ENCODE data around the gene KIN.
"Not testable (repeated sequence)": the region's sequence is repeated elsewhere in the genome, so short reads cannot be mapped to it uniquely, and the experiment has no call there.

The KIN gene

DNA sequence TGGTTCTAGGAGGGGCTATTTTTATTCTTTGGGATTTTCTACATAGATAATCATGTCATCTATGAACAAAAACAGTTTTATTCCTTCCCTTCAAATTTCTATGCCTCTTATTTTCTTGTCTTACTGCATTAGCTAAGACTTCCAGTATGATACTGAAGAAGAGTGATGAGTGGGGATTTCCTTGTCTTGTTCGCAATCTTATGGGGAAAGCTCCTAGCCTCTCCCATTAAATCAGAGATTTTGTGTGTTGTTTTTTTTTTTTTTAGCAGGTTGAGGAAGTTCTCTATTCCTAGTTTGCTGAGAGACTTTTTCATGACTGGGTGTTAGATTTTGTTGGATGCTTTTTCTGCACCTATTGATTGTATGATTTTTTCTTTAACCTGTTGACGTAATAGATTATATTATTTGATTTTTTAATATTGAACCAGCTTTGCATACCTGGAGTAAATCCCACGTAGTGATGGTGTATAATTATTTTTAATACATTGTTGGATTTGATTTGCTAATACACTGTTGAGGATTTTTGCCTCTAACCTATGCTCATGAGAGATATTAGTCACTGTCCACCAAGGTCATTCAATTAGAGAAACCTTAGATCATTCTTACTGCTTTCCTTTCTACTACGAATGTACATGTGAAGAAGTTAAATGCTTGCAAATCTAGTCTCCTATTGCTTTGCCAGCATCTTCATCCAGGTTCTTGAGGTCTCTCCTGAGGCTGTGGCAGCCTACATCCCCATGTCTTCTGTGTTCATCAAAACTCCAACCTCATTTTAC, 6.6 kb upstream of the KIN start:
- DNase-seq (ENCODE audit: low read depth in 2 of 2) = no peak

DNA sequence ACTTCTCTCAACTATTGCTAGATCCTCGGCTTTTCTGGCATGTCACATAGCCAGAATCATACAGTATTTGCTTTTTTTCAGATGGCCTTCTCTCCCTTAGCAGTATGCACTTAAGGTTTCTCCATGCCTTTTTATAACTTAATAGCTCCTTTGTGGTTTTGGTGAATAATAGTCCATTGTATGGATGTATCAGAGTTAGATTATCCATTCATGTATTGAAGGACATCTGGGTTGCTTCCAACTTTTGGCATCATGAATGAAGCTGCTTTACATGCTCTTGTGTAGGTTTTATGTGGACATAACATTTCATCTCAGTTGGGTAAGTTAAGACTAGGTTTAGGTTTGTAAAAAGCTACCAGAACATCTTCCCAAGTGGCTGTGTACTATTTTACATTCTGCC, 4.7 kb upstream of the KIN start:
- DNase-seq (ENCODE audit: low read depth in 2 of 2) = no peak

DNA sequence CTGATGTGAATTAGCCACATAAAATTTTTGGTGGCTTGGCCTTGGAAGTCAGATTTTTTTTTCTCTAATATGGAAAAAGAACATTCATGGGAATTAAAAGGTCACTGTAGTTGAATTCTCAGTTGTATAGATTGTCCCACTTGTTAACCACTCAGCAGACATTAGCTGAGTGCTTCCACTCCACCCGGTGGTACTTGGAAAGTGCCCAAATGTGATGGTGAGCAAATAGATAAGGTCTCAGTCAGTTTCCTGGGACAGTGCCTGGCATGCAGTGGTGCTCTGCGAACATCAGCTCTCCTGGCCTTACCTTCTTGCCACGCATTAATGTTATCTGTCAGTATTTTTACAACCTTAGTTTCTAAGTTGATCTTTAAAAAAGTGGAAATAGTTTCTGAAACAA, 1.6 kb upstream of the KIN start:
- no peak for DNase-seq (ENCODE audit: low read depth in 2 of 2)

DNA sequence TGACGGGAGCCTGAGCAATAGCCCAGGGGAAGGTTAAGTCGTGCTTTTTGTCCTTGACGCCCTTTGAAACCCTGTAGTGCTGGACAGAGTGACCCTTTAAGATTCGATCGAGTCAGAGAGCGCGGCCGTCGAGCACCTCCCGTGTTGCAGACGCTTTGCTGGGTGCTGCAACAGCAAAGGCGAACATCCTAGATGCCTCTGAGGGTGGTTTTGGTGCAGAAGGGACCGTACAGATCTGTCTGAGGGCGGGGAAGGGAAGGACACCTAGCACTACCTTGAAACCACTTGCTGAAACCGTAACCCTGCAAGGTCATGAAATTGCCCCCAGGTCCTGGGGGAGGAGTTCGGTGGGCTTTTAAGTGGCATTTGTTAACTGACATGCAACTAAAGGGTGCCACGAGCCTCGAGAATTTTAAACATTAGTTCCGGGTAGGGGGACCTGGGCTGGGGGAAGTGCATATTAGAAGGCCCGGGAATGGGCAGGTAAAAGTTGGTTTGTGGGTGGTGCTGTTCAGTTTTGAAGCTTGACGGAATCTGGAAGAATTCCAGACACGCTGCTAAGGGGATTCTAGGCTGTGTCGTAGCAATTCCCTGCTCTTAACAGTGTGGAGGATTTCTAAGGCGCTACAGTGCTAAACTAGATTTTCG, 970 bp upstream of the KIN start:
- DNase-seq (ENCODE audit: low read depth in 2 of 2) = no peak

DNA sequence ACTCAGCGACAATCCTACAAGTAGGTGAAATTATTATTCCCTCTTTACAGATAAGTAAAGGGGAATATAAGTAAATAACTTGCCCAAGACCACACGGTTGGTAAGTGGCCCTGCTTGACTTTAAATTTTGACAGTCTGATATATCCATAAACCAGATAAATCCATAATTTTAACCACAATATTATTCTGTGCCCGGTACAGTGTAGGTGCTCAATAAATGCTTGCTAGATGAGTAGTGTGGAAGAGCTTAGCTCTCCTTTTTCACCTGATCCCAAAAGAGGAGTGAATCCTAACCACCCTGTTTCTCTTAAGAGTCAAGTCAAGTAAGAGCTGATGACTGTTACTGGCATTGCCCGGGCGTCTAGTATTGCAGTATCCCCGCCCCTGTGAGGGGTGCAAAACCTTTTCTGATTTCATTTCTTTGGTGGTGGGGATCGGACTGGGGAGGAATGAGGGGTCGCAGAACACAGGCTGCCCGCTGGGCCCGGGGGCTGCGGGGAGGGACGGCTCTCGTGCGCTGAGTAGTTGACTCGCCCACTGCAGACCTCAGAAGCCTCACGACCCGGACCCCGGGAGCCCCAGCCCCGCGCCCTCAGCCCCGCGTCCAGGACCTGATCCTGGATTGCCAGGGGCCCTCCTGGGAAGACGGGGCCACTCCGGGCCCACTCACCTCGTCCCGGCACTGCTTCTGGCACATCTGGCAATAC, 490 bp downstream of the KIN start:
- DNase-seq (ENCODE audit: low read depth in 2 of 2) = peak in 1 of 2 donors; percentile 3

DNA sequence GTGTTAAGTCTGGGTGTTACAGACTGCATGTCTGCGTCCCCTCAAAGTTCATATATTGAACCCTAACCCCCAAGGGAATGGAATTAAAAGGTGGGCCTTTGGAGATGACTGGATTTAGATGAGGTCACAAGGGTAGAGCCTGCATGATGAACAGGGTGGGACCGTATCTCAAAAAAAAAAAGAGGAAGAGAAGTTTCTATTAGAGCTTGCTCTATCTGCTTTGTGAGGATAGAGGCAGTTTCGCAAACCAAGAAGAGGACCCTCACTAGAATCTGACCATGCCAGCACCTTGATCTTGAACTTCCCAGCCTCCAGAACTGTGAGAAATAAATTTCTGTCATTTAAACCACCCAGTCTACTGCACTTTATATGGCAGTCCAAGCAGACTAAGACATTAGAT, 1.4 kb downstream of the KIN start:
- no peak for DNase-seq (ENCODE audit: low read depth in 2 of 2)

DNA sequence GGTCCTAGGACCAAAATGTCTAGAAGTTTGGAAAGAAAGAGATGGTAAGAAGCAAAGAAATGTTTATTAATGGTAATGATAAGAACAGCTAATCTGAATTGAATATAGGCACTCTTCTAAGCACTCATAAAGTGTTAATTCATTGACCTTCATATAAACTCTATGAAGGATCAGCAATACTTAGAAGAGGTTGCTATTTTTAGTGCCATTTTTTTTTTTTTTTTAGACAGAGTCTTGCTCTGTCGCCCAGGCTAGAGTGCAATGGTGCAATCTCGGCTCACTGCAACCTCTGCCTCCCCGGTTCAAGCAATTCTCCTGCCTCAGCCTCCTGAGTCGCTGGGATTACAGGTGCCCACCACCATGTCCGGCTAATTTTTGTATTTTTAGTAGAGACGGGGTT, 5.6 kb downstream of the KIN start:
- not testable (repeated sequence) for DNase-seq (ENCODE audit: low read depth in 2 of 2)

DNA sequence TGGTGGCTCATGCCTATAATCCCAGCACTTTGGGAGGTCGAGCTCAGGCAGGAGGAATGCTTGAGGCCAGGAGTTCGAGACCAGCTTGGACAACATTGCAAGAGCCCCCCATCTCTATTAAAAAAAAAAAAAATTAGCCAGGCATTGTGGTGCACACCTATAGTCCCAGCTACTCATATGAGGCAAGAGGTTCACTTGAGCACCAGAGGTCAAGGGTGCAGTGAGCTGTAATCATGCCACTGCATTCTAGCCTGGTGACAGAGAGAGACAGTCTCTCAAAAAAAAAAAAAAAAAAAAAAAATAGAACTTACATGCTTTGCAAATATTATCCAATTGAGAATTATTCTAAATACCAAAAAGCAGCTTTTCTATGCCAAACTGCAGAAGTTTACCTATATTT, 11.0 kb downstream of the KIN start:
- DNase-seq (ENCODE audit: low read depth in 2 of 2) = no peak

DNA sequence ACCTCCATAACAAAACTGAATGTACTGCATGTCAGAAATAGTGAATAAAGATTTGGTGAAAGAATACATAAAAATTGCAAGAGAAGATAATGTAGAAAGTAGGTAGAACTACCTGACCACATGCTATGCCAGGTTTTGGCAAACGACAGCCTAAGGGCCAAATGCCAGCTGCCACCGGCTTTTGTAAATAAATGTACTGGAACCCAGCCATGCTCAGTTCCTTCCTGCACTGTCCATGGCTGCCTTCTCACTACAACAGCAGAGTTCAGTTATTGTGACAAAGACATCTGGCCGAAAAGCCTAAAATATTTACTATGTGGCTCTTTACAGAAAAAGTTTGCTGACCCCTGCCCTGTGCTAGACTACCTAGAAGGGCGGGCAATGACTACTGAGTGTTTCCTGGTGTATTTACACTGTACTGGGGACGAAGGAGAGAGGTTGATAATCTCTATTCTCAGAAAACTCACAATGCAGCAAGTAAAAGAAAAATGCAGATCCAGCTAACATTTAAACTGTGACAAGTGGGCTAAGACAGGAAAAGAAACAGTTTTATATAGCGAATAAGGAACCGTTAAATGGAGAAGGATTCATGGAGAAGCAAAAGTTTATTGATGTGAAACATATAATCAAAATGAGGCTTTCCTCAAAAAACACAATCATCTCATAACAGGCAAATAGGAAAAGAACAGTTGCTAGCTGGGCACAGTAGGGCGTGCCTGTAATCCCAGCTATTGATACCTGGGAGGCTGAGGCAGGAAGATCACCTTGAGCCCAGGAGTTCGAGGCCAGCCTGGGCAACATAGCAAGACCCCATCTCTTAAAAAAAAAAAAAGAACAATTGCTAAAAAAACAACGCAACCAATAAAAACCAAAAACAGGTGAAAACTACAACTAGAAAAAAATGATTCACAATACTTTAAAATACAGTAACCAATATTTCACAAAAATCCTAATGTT, 13.7 kb downstream of the KIN start:
- no peak for DNase-seq (ENCODE audit: low read depth in 2 of 2)

DNA sequence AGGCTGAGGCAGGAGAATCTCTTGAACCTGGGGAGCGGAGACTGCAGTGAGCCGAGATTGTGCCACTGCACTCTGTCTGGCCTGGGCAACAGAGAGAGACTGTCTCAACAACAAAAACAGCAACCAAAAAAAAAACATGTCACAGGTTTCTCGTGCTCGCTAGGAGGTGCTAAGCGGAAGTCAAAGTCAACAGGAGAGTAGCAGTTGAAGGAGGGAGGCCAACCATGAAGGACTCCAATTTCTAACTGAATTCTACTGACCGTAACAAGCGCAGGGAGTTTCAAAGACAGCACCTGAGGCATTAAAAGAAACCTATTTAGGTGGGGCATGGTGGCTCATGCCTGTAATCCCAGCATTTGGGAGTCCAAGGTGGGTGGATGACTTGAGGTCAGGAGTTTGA, 19.4 kb downstream of the KIN start:
- DNase-seq (ENCODE audit: low read depth in 2 of 2) = no peak

DNA sequence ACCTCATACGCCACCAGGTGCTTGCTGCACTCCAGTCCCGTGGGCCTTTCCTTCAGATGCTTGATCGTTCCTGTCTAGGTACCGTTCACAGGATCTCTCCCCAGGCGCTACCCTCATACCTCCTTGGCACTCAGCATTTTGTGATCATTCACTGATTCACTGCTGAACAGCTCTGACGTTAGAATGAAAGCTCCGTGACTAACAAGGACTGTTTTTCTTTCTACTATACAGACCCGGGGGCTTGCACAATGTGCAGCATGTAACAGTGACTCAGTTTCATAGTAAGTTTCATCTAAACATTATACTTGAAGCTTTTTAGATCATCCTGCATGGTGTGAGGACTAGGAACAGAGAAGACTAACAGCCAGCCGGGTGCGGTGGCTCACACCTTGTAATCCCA, 20.6 kb downstream of the KIN start:
- DNase-seq (ENCODE audit: low read depth in 2 of 2) = no peak

DNA sequence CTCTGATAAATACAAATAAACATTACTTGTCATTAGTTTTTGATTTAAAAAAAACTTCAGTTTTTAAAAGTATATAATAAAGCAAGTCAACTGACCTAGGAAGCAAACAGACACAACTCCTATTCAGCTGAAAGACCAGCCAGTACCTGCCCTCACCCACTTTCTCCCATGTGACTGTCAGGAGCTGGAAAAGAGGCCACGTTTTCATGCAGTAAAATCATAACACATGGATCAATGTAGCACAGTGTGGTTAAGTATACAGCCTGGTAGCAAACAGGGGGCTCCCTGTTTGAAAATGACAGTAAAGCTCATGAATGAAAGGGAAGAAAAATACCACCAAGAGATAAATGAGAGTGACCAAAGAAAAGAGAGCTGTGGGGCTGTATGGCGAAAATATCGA, 21.6 kb downstream of the KIN start:
- no peak for DNase-seq (ENCODE audit: low read depth in 2 of 2)

DNA sequence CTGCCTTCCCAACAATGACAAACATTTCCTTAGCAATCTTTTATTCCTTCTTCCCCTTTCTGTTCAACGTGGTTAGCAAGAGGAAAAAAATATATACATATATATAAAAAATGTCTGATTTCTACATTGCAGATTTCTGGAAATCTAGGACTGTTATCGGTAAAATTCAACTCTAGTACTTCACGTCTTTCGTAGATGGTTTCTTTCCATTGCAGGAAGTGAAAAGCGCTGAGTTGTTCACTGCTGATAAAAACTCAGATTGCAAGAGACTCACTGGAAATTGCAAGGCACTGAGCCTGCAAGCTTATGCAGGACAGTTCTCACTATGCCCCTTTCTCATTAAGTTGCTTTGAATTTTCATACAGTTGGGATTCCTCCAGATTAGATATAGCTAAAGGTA, 23.9 kb downstream of the KIN start:
- DNase-seq (ENCODE audit: low read depth in 2 of 2) = no peak

DNA sequence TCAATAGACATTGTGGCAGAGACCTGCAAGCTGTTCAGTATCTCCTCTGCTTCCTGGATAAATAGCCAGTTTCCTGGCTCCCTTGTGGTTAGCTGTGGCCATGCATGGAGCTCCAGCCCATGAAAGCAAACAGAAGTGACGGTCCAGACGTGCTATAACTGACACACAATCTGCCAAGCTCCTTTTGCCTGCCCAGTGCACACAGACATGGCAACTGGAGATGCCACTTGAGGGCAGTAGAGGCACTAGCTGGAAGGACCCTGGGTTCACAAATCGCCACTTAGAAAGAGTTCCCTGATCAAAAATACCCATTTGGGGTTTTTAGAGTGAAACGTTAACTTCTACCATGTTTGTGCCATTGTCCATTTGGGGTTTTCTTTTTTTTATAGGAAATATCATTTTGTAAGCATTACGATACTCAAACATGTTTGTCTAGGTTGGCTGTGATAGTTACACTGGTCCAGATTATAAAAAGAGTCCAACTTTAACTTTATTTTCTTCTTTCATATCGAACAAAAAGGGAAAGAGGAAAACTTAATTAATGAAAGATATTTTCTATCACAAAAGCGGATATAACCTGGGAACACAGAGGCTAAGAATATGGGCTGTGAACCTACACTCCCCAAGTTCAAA, 31.3 kb downstream of the KIN start:
- DNase-seq (ENCODE audit: low read depth in 2 of 2) = no peak

DNA sequence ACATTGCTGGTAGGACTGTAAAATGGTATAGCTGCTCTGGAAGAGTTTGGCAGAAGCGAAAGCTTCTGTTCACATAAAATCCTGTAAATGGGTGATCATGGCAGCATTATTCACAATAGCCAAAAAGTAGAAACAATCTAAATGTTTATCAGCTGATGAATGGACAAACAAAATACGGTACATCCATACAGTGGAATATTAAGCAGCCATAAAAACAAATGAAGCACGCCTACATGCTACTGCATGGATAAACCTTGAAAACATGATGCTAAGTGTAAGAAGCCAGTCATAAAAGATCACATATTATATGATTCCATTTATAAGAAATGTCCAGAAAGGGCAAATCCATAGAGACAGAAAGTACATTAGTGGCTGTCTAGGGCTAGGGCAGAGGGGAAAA, 32.7 kb downstream of the KIN start:
- no peak for DNase-seq (ENCODE audit: low read depth in 2 of 2)

DNA sequence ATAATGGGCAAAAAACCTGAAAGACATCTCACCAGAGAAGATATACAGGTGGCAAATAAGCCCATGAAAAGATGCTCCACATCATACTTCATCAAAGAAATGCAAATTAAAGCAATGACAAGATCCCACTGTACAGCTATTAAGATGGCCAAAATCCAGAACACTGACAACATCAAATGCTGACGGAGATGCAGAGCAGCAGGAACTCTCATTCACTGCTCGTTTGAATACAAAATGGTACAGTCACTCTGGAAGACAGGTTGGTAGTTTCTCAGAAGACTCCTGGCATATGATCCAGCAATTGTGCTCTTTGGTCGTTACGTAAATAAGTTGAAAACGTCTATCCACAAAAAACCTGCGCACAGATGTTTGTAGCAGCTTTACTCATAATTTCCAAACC, 35.5 kb downstream of the KIN start:
- no peak for DNase-seq (ENCODE audit: low read depth in 2 of 2)

DNA sequence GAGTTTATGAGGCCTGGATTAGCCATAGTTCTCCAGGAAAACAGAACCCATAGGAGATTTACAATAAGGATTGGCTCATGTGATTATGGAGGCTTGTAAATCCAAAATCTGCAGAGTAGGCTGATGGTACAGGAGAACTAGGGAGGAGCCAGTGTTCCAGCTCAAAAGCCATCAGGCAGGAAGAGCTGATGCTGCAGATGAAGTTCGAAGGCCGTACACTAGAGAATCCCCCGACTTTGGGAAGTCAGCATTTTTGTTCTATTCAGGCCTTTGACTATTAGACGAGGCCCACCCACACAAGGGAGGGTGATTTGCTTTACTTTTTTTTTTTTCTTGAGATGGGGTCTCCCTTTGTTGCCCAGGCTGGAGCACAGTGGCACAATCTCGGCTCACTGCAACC, 37.6 kb downstream of the KIN start:
- no peak for DNase-seq (ENCODE audit: low read depth in 2 of 2)

DNA sequence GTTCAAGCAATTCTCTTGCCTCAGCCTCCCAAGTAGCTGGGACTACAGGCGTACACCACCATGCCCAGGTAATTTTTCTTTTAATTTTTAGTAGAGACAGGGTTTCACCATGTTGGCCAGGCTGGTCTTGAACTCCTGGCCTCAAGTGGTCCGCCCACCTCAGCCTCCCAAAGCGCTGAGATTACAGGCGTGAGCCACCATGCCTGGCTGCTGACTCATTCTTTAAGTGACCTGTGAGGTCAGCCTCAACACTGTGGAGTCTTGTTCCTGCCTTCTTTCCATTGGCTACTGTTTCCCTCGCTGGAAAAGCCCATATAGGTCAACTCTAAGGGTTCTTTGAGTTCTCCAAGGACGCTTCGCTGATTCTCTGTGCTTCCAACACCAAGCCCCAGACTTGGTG, 39.2 kb downstream of the KIN start:
- DNase-seq (ENCODE audit: low read depth in 2 of 2) = not testable (repeated sequence)

DNA sequence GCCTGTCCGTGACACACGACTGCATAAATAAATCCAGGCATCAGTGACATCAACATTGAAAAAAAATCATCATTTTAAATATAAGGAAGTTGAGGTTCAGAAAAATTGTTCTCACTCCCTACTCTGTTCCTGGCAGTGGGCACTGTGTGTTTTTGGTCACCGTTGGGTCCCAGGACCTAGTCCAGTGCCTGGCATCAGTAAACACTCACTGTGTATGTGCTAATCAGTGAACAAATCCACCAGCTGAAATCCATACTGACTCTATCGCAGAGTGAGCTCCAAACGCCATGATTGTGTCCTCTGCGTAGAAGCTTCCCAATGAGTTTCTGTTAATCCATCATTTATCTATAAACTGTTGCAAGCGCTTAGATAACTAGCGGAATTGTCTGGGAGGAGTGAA, 43.5 kb downstream of the KIN start:
- no peak for DNase-seq (ENCODE audit: low read depth in 2 of 2)

DNA sequence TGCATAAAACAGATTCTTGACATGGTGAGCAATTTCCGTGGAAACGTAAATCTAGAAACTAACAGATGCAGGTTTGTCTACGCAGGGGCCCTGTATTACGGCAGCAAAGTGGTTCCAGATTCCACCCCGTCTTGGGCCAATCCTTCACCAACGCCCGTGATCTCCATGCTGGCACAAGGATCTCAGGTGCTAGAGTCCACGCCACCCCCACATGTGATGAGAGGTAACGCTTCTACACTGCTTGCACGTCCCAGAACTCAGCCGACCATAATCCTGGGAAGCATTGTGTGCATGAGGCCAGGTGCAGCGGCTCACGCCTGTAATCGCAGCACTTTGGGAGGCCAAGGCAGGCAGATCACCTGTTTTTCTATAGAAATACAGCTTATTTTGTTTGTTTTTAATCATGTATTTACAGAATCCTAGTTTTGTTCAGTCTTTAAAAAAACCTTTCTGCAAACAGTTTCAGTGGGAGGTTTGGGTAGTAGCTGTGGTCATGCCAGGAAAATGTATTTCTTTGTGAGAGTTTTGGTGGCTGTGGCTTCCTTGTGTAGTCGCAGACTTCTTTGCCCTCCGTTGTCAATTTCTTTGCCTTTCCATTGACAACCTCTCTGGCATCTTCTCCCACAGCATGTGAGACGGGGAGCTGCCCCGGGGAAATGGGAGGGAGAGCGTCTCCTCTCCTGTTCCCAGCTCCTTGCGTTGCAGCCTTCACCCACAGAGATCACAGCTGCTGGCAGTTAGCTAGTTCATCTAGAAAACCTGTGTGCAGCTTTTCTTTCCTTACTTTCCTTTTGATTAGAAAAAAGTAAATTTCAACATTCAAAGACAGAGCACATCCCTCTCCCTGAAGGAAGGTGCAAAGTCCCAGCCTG, 49.0 kb downstream of the KIN start:
- DNase-seq (ENCODE audit: low read depth in 2 of 2) = no peak

DNA sequence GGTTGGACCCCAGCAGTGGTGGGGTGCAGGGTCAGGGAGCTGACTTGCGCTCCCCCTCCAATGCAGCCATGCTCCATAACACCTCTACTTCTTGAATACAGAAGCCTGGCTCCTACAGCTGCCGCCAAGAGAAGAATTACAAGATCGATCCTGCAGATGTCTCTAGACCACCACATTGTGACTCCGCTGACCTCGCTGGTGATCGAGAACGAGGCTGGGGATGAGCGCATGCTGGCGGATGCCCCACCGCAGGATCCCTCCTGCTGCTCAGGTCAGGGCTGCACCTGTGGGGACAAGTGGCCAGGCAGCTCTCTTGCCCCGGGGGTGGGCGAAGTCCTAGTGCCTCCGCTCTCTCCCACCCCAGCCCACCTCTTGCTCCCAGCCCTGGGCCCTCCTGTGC, 53.0 kb downstream of the KIN start:
- no peak for DNase-seq (ENCODE audit: low read depth in 2 of 2)

Data from stimulated activated CD4-positive, alpha-beta T cell treated with anti-CD3 and anti-CD28 coated beads, Interleukin-15, amount 100 ng/mL, for 48 hours (primary cell).